Measurements from ENCODE around the gene TMEM208. TPM values are rescaled to one million over a fixed set of nuclear protein-coding genes. Genes with fewer than 3 reads are reported as not detected.

TMEM208 gene
- total and polyA plus RNA-seq, 2 of the 8 experiments (the other 6 are each of a cell fraction or from before 2014, with no cell fraction given) = 37.7 to 100.0 TPM

- peak; percentile 95 for TF ChIP-seq CEBPB (IDR thresholded peaks at IDR 0.05; ENCODE audit: low read depth, low read length)
- 0 out of 2 replicates have a peak, but pooled peaks have one; percentile 4 for TF ChIP-seq TCF12 (IDR thresholded peaks at IDR 0.05; ENCODE audit: low read depth, low read length)
- no peak for TF ChIP-seq POU5F1 (IDR thresholded peaks at IDR 0.05; ENCODE audit: low read depth, low read length)
- no peak for TF ChIP-seq CHD7 (IDR thresholded peaks at IDR 0.05; ENCODE audit: insufficient replicate concordance, low read length)
- TF ChIP-seq SUZ12 (IDR thresholded peaks at IDR 0.05; ENCODE audit: low read length) = no peak
- TF ChIP-seq GABPA (IDR thresholded peaks at IDR 0.05; ENCODE audit: borderline replicate concordance, insufficient read depth, low read length) = 0 out of 2 replicates have a peak, but pooled peaks have one; percentile 33
- TF ChIP-seq RBBP5 (IDR thresholded peaks at IDR 0.05; ENCODE audit: borderline replicate concordance, low read depth, low read length) = peak; percentile 61; the same call in 1 of the 2 replicates
- TF ChIP-seq ZNF274 (IDR thresholded peaks at IDR 0.05; ENCODE audit: borderline replicate concordance, extremely low read depth, low read length) = no peak
- no peak for TF ChIP-seq HDAC2 (IDR thresholded peaks at IDR 0.05; ENCODE audit: borderline replicate concordance in 1 of 2, low read depth in 2 of 2, low read length in 2 of 2)
- no peak for TF ChIP-seq BRCA1 (IDR thresholded peaks at IDR 0.05; ENCODE audit: low read depth, low read length)
Observed at GRCh38 chr16:67246081-67246755, 19.3 kb downstream of the TMEM208 start (continued).
